ENCODE data around the gene CYP2E1.
"Not testable (repeated sequence)": the region's sequence is repeated elsewhere in the genome, so short reads cannot be mapped to it uniquely, and the experiment has no call there.

The CYP2E1 gene

GRCh38 chr10:133528296-133528844 is 1.2 kb downstream of the CYP2E1 start:
- DNase-seq (ENCODE audit: low read depth in 2 of 2): no peak

GRCh38 chr10:133528845-133529575 is 1.8 kb downstream of the CYP2E1 start:
- DNase-seq (ENCODE audit: low read depth in 2 of 2): no peak

DNA sequence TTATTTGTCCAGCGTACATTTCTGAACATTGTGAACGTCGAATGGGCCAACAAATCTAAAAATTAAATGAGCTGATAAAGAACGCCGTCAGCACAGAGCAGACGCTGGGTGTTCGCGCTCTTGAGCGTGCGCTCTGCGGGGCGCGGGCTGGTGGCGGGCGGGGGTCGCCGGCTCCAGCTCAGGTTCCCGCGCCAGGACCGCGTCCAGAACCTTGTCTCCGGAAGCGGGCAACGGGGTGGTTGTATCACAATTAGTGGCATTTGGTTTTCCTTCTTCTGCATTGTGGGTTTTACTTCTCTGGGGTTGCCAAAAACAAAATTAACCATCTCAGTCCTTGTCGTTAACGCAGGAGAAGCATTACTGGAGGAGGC is 2.4 kb downstream of the CYP2E1 start:
- no peak for DNase-seq (ENCODE audit: low read depth in 2 of 2)

DNA sequence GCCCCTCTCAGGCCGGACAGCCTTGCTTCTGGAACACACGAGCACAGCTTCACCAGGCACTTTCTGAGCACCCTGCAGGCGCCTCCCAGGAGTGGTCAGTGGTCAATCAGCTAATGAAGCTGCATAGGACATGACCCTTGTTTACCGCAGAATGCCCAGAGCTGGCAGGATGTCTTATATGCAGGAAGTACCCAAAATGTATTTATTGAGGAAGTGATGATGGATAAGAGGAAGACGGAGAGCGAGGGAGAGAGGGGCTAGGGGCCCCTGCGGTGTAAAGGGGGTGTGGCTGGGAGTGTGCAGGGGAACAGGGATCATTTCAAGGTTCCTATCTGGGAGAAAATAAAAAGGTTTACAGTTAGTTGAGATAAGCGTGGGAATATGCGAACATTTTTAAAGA is 3.3 kb downstream of the CYP2E1 start:
- DNase-seq (ENCODE audit: low read depth in 2 of 2): no peak

- DNase-seq (ENCODE audit: low read depth in 2 of 2): no peak
These were observed 5.7 kb downstream of the CYP2E1 start for GRCh38 chr10:133532871-133533270.

- DNase-seq (ENCODE audit: low read depth in 2 of 2): no peak
These were observed 7.3 kb downstream of the CYP2E1 start for GRCh38 chr10:133534417-133534816.

DNA sequence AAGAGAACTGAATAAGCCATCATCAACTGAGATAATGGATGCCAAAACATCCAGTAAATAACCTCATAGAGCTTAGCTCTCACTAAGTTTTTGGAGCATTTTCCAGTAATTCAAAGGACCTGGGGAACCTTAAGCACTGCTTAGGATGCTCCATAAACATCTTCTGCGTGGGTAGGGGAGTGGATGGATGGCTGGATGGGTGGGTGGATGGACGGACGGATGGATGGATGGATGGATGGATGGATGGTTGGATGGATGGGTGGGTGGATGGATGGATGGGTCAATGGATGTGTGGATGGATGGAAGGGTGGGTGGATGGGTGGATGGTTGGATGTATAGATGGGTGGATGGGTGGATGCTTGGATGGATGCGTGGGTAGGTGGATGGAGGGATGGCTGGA is 9.0 kb downstream of the CYP2E1 start:
- no peak for DNase-seq (ENCODE audit: low read depth in 2 of 2)

DNA sequence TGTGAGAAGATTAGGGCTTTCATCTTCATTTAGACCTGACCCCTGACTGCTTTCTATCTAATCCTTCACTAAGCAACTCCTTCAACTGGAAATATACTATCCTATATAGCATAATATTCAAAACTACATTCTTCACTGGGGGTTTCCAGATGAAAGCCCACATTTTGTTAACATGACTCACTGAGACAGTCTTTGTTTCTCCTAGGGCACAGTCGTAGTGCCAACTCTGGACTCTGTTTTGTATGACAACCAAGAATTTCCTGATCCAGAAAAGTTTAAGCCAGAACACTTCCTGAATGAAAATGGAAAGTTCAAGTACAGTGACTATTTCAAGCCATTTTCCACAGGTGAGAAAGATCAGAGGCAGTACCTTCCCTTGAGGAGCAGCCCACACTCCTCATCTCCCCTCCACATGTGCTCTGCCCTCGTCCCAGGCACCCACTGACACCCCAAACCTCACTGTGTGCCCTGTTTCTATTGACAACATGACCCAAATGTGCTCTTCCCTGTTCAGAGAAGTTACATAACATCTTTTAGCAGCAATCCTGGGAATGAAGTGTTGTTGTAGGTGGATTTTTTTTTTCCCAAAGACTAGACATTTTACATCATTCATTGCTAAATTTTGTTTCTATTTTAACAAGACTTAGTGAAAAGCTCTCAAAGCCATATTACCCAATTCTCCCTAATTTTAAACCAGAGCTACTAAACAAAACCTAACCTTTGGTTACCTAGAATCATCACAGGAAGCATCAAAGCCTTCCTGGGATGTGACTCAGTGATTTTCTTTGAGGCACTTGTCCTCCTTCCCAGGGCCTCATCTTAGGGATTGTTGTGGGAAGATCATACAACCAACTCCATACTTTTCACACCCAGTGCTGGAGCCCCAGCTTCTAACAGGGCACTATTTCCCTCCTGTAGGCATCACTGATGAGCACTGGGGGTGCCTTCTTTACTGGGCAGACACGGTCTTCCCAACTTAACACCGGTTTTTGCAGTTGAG is 10.7 kb downstream of the CYP2E1 start:
- no peak for DNase-seq (ENCODE audit: low read depth in 2 of 2)

- not testable (repeated sequence) for DNase-seq (ENCODE audit: low read depth in 2 of 2)
These were observed 14.3 kb downstream of the CYP2E1 start for GRCh38 chr10:133541441-133541975.

DNA sequence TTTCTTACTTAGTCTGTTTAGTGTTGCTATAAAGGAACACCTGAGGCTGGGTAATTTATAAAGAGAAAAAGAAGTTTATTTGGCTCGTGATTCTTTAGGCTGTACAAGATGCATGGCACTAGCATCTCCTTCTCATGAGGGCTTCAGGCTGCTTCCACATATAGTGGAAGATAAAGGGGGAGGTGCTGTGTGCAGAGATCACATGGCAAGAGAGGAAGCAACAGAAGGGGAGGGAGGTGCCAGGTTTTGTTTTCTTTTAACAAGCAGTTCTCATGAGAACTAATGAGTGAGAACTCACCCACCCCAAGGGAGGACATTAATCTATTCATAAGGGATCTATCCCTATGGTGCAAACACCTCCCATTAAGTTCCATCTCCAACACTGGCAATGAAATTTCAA is 17.3 kb downstream of the CYP2E1 start:
- no peak for DNase-seq (ENCODE audit: low read depth in 2 of 2)

DNA sequence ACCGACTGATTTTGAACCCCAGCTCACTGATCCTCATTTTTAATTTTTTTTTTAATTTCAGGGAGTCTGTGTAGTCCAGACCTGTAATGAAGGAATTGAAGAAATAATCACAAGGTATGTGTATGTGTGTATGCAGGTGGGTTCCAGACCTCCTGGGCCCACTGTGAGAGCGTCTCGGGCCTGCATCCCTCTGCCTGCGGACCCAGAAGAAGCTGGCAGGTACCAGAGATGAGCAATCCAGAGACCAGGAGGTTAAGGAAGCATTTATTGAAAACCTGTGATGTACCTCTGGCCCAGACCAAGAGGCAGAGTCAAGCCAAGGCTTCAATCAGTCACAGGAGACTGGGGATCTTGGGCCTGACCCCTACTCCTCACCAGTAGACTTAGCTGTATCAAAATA is 27.4 kb downstream of the CYP2E1 start:
- no peak for DNase-seq (ENCODE audit: low read depth in 2 of 2)

GRCh38 chr10:133555521-133555920 is 28.4 kb downstream of the CYP2E1 start:
- DNase-seq (ENCODE audit: low read depth in 2 of 2): no peak

GRCh38 chr10:133557381-133557780 is 30.2 kb downstream of the CYP2E1 start:
- DNase-seq (ENCODE audit: low read depth in 2 of 2): no peak

DNA sequence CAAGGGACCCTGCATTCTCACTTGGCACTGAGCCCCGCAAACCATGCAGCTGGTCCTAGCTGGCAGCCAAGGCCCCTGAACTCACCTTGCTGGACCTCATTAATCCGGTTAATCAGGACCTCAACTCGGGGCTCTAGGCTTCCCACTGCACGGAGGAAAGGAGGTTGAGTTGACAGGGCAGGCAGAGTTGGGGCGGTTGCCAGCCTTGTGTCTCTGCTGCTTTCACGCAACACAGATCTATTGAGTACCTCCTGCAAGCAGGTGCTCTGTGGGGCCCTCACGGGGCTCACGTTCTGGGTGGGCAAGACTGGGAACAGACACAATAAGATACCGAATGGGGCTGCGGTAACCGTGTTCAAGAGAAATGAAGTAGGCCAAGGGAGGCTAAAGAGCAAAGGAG is 32.1 kb downstream of the CYP2E1 start:
- no peak for DNase-seq (ENCODE audit: low read depth in 2 of 2)

DNA sequence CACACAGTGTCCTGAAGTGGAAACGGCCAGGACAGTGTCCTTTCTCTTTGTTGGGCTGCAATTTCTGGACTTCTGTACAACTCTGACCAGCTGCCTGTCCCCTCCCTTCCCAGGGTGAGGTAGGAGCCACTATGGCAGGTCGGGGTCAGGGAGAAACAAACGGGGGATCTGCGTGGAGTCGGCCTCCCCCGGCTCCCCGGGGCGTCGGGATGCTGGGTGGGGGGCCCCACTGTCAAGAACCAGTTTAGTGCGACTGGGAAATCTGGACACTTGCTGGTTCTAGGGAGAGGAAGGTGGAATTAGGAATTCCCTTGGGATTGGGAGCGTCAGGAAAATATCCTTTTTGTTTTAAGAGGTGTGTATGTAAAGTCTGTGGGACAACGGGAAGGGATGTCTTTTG is 37.7 kb downstream of the CYP2E1 start:
- no peak for DNase-seq (ENCODE audit: low read depth in 2 of 2)

DNA sequence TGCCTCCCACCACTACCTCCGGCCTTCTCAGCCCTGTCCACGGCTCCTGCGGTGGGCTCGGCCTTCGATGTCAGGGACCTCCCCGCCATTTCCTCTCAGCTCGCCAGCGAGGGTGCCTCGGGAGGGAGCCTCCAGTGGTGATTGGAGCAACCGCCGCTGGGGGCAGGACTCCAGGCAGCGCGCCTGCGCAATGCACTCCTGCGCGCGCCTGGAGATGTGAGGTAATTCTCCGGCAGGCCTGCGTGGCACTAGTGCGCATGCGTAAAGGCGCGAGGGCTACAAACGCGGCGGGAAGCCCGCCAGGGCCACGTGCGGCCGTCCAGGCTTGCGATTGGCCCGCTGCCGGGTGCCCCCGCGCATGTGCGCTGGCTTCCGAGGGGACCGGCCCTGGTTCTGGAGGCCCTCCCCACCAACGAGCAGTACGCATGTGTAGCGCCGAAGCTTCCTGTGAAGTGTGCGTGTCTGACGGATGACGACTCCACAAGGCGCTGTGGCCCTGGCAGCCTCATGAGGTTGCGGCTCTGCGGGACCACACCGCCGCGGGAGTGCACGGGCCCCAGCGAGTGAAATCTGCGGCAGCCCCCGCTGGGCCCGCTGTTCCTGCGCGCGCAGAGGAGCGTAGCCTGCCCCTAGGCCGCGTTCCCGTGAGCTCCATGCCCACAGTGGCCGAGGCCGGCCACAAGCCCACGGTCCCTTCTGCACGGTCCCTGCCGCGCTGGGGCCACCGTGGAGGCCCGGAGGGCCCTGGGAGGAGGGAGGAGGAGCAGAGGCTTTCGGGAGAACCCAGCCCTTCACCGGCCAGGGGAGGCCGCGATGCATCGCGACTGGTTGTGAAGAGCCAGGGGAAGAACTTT is 38.5 kb downstream of the CYP2E1 start, which contains the start of gene SYCE1:
TSS of gene SYCE1 (minus strand) at position 143 of the 854 bp plus-strand sequence. CDS start at position 89, 54 bp downstream.
- DNase-seq (ENCODE audit: low read depth in 2 of 2): no peak

DNA sequence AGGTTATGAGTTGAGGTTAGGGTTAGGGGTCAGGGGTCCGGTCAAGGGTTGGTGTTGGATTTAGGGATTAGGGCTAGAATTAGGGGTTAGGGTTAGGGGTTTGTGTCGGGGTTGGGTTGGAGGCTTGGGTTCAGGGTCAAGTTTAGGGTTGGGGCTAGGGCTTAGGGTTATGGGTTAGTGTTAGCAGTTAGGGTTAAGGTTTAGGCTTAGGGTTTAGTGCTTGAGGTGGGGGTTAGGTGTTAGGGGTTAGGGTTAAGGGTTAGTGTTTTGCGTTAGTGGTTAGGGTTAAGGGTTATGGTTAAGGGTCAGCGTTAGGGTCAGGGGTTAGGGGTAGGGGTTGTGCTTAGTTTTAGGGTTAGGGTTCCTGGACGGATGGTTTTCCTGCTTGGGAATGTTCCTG is 40.0 kb downstream of the CYP2E1 start:
- DNase-seq (ENCODE audit: low read depth in 2 of 2): no peak

DNA sequence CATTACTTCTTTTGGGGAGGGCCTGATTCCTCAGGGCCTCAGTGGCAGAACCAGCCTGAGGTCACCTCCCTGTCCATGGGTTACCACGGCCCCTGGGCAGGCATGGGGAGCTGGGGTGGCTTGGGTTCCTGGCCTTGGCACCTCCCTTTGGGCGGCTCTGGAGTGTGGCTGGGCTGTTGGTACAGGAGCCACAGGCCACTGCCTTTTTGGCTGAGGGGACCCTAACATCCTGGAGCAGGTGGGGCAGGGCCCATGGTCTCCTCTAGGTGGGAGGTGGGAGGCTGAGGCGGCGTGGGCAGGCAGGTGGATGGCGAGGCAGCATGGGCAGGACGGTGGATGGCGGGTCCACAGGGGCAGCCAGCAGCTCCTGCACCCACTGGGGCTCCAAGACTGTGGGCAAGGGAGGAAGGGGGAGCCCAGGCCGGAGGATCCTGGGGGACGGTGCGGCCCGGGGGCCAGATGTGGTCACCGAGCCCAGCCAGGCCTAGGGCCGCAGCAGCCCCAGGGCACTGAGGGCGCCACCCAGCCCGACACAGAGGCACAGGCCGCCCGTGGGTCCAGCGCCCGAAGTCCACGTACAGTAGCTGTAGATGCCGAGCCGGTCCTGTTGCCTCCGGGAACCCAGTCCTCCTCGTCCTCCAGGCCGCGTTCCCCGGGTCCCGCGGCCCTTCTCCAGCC is 40.6 kb downstream of the CYP2E1 start:
- no peak for DNase-seq (ENCODE audit: low read depth in 2 of 2)

- no peak for DNase-seq (ENCODE audit: low read depth in 2 of 2)
These were observed 41.1 kb downstream of the CYP2E1 start for GRCh38 chr10:133568287-133568614.

- not testable (repeated sequence) for DNase-seq (ENCODE audit: low read depth in 2 of 2)
These were observed 41.8 kb downstream of the CYP2E1 start for GRCh38 chr10:133568831-133569527.
